GM23248 (cell line): Measurements from ENCODE around the gene DCAF4L1.

ENCODE experiments used
- EZH2 ChIP-seq: fragments of 200-600 bp; sonication (generic); IDR thresholded peaks from 2 replicates; pipeline ENCODE4 v1.6.1; 2018; ENCODE audit warnings: antibody characterized with exemption, mild to moderate bottlenecking; ENCODE audit not compliant: insufficient read depth, poor library complexity, severe bottlenecking
- EZH2phosphoT487 ChIP-seq: fragments of 200-600 bp; sonication (generic); IDR thresholded peaks from 2 replicates; pipeline ENCODE4 v1.6.1; 2018; ENCODE audit warnings: antibody characterized with exemption, moderate library complexity, mild to moderate bottlenecking, low read depth; ENCODE audit not compliant: insufficient read depth

DNA sequence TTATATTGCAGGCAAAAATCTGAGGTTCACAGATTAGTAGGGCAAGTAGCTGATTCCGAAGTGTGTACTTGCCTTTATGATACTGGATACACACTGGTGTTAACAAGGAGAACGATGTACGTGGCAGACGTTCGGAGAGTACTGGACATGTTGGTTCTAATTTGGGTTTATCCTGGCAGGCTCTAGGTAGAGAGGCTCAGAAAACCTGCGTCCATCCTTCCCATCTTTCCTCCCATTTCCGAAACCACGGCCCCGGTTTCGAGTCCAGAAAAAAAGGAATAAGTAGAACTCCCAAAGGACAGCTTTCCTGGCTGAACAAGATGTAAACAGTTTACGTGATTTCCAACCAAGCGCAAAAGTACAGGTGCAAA is 8.4 kb downstream of the DCAF4L1 start:
- no peak for TF ChIP-seq EZH2phosphoT487
- TF ChIP-seq EZH2: no peak
